ENCODE data around the gene RSBN1L.
"Not testable (repeated sequence)": the region's sequence is repeated elsewhere in the genome, so short reads cannot be mapped to it uniquely, and the experiment has no call there.

Gene RSBN1L

GRCh38 chr7:77778535-77778934, 82.3 kb downstream of the RSBN1L start:
- DNase-seq: no peak

- DNase-seq: no peak
Measured at GRCh38 chr7:77782383-77782782, 86.1 kb downstream of the RSBN1L start.

- no peak for DNase-seq
Measured at GRCh38 chr7:77783111-77783510, 86.9 kb downstream of the RSBN1L start.

GRCh38 chr7:77783545-77783944, 87.3 kb downstream of the RSBN1L start:
- DNase-seq: no peak

- DNase-seq: not testable (repeated sequence)
Measured at GRCh38 chr7:77784426-77784825, 88.2 kb downstream of the RSBN1L start.

GRCh38 chr7:77786018-77786417, 89.8 kb downstream of the RSBN1L start:
- no peak for DNase-seq

- DNase-seq: no peak
Measured at GRCh38 chr7:77786741-77787140, 90.5 kb downstream of the RSBN1L start.

GRCh38 chr7:77788327-77788902, 92.2 kb downstream of the RSBN1L start:
- DNase-seq: no peak

- DNase-seq: no peak
Measured at GRCh38 chr7:77791336-77791735, 95.1 kb downstream of the RSBN1L start.

- DNase-seq: no peak
Measured at GRCh38 chr7:77791956-77792355, 95.7 kb downstream of the RSBN1L start.

- no peak for DNase-seq
Measured at GRCh38 chr7:77794000-77794399, 97.7 kb downstream of the RSBN1L start.

- no peak for DNase-seq
Measured at GRCh38 chr7:77796109-77796508, 99.8 kb downstream of the RSBN1L start.

GRCh38 chr7:77796960-77797359, 100.7 kb downstream of the RSBN1L start:
- DNase-seq: no peak

- DNase-seq: peak; percentile 29
Measured at GRCh38 chr7:77797734-77798393, 101.6 kb downstream of the RSBN1L start.

- peak; percentile 99 for DNase-seq
Measured at GRCh38 chr7:77798394-77799077, 102.3 kb downstream of the RSBN1L start, which contains the start of the genes PHTF2 and TMEM60. Gene PHTF2 (plus strand): TSS chr7:77798773. Gene TMEM60 (minus strand): TSS chr7:77798434. CDS start chr7:77794373, 4,061 bp downstream.

GRCh38 chr7:77799078-77799964, 103.1 kb downstream of the RSBN1L start:
- peak; percentile 62 for DNase-seq

GRCh38 chr7:77800158-77800557, 103.9 kb downstream of the RSBN1L start:
- DNase-seq: no peak

- DNase-seq: no peak
Measured at GRCh38 chr7:77800730-77801129, 104.5 kb downstream of the RSBN1L start.

- no peak for DNase-seq
Measured at GRCh38 chr7:77802557-77803405, 106.5 kb downstream of the RSBN1L start.

- DNase-seq: no peak
Measured at GRCh38 chr7:77806425-77806824, 110.2 kb downstream of the RSBN1L start.

GRCh38 chr7:77808517-77808916, 112.3 kb downstream of the RSBN1L start:
- no peak for DNase-seq

All from femur (tissue), 1 donor.